H9 (cell line): ENCODE measurements around the gene ARID1B. TPM values are rescaled to one million over a fixed set of nuclear protein-coding genes. Genes with fewer than 3 reads are reported as not detected.

Experiments used
- DNase-seq: peaks from one replicate; pipeline ENCODE4 v3.0.0-alpha.2; 2017
- H2AFZ ChIP-seq: one replicate; pipeline ENCODE4 v1.6.1; 2013; ENCODE audit warnings: mild to moderate bottlenecking, low read length, control low read depth, moderate library complexity
- H2AK5ac ChIP-seq: 2 replicates; pipeline ENCODE4 v1.6.1; 2013; ENCODE audit warnings: low read length, control low read depth, mixed read lengths; ENCODE audit not compliant: insufficient read length
- H2BK120ac ChIP-seq: one replicate; pipeline ENCODE4 v1.6.1; 2013; ENCODE audit warnings: low read depth, mild to moderate bottlenecking, low read length, control low read depth, inconsistent platforms; ENCODE audit not compliant: poor library complexity, severe bottlenecking
- H2BK12ac ChIP-seq: 2 replicates; pipeline ENCODE4 v1.6.1; 2013; ENCODE audit warnings: low read length, control low read depth, mixed read lengths, low read depth; ENCODE audit not compliant: insufficient read length
- H2BK15ac ChIP-seq: 2 replicates; pipeline ENCODE4 v1.6.1; 2013; ENCODE audit warnings: low read depth, low read length, control low read depth
- H2BK20ac ChIP-seq: one replicate; pipeline ENCODE4 v1.6.1; 2013; ENCODE audit warnings: low read depth, mild to moderate bottlenecking, low read length, control low read depth, inconsistent platforms; ENCODE audit not compliant: poor library complexity, severe bottlenecking
- H2BK5ac ChIP-seq: 2 replicates; pipeline ENCODE4 v1.6.1; 2013; ENCODE audit warnings: low read length, control low read depth, mixed read lengths; ENCODE audit not compliant: insufficient read length
- H3K14ac ChIP-seq: 2 replicates; pipeline ENCODE4 v1.6.1; 2013; ENCODE audit warnings: low read length, control low read depth; ENCODE audit not compliant: insufficient read depth
- H3K18ac ChIP-seq: 2 replicates; pipeline ENCODE4 v1.6.1; 2013; ENCODE audit warnings: low read depth, mild to moderate bottlenecking, mixed read lengths, low read length, control low read depth; ENCODE audit not compliant: insufficient read length
- H3K23ac ChIP-seq: 2 replicates; pipeline ENCODE4 v1.6.1; 2013; ENCODE audit warnings: low read length, control low read depth, mixed read lengths, low read depth; ENCODE audit not compliant: insufficient read length
- H3K23me2 ChIP-seq: 2 replicates; pipeline ENCODE4 v1.6.1; 2013; ENCODE audit warnings: low read depth, mild to moderate bottlenecking, mixed read lengths, low read length, control low read depth; ENCODE audit not compliant: insufficient read length, poor library complexity, severe bottlenecking
- H3K27ac ChIP-seq: 2 replicates; pipeline ENCODE4 v1.5.1; 2013; ENCODE audit warnings: low read length, control low read depth, mixed read lengths, low read depth; ENCODE audit not compliant: insufficient read length
- H3K27me3 ChIP-seq: 2 replicates; pipeline ENCODE4 v1.6.1; 2013; ENCODE audit warnings: low read length, control low read depth, inconsistent platforms; ENCODE audit not compliant: insufficient read depth
- H3K4ac ChIP-seq: 2 replicates; pipeline ENCODE4 v1.6.1; 2013; ENCODE audit warnings: low read depth, mild to moderate bottlenecking, control low read depth, inconsistent platforms, low read length, moderate library complexity
- H3K4me1 ChIP-seq: 2 replicates; pipeline ENCODE4 v1.6.1; 2013; ENCODE audit warnings: low read length, control low read depth, inconsistent platforms; ENCODE audit not compliant: insufficient read depth
- H3K4me2 ChIP-seq: 2 replicates; pipeline ENCODE4 v1.6.1; 2013; ENCODE audit warnings: low read length, control low read depth, mixed read lengths; ENCODE audit not compliant: insufficient read length, insufficient read depth
- H3K56ac ChIP-seq: 2 replicates; pipeline ENCODE4 v1.6.1; 2013; ENCODE audit warnings: low read depth, mild to moderate bottlenecking, mixed read lengths, low read length, control low read depth; ENCODE audit not compliant: insufficient read length
- H3K79me1 ChIP-seq: 2 replicates; pipeline ENCODE4 v1.6.1; 2013; ENCODE audit warnings: low read depth, mild to moderate bottlenecking, moderate library complexity, low read length, control low read depth, inconsistent platforms; ENCODE audit not compliant: insufficient read depth, poor library complexity, severe bottlenecking
- H3K79me2 ChIP-seq: 2 replicates; pipeline ENCODE4 v1.6.1; 2013; ENCODE audit warnings: low read length, control low read depth, inconsistent platforms; ENCODE audit not compliant: insufficient read depth
- H3K9ac ChIP-seq: 2 replicates; pipeline ENCODE4 v1.6.1; 2013; ENCODE audit warnings: low read length, control low read depth, mixed read lengths; ENCODE audit not compliant: insufficient read length; ENCODE audit errors: extremely low read depth
- H3K9me3 ChIP-seq: one replicate; pipeline ENCODE4 v1.6.1; 2013; ENCODE audit warnings: low read depth, low read length, inconsistent platforms; ENCODE audit not compliant: control insufficient read depth
- H3T11ph ChIP-seq: one replicate; pipeline ENCODE4 v1.6.1; 2013; ENCODE audit warnings: mild to moderate bottlenecking, low read length, control low read depth, inconsistent platforms
- H4K20me1 ChIP-seq: one replicate; pipeline ENCODE4 v1.6.1; 2013; ENCODE audit not compliant: control insufficient read depth, insufficient read length, insufficient read depth
- H4K5ac ChIP-seq: 2 replicates; pipeline ENCODE4 v1.6.1; 2013; ENCODE audit warnings: low read depth, mild to moderate bottlenecking, mixed read lengths, low read length, control low read depth; ENCODE audit not compliant: insufficient read length
- H4K8ac ChIP-seq: replicated peaks from 2 replicates; pipeline ENCODE4 v1.6.1; 2013; ENCODE audit warnings: low read length, control low read depth, mixed read lengths, low read depth; ENCODE audit not compliant: insufficient read length
- H4K91ac ChIP-seq: 2 replicates; pipeline ENCODE4 v1.6.1; 2013; ENCODE audit warnings: low read depth, mild to moderate bottlenecking, moderate library complexity, mixed read lengths, low read length, control low read depth; ENCODE audit not compliant: insufficient read length
- H3K27ac Mint-ChIP-seq, 3 experiments: 2 replicates in 2 of 3; 3 replicates in 1 of 3; pipeline ENCODE4 v1.8.0; 2020 to 2021; ENCODE audit warnings: mixed read lengths in 3 of 3, mild to moderate bottlenecking in 1 of 3, moderate library complexity in 1 of 3
- H3K27me3 Mint-ChIP-seq: 2 replicates; pipeline ENCODE4 v1.8.0; 2021; ENCODE audit warnings: low read depth, mild to moderate bottlenecking, moderate library complexity, mixed read lengths
- H3K36me3 Mint-ChIP-seq, 3 experiments: 2 replicates in 2 of 3; 3 replicates in 1 of 3; pipeline ENCODE4 v1.8.0; 2020 to 2021; ENCODE audit warnings: low read depth in 3 of 3, mixed read lengths in 3 of 3; ENCODE audit not compliant: insufficient read depth in 1 of 3
- H3K4me1 Mint-ChIP-seq, 2 experiments: 2 replicates each; pipeline ENCODE4 v1.8.0; 2020; ENCODE audit warnings: mixed read lengths in 2 of 2
- H3K4me3 Mint-ChIP-seq, 2 experiments: 2 replicates in 1 of 2; 3 replicates in 1 of 2; pipeline ENCODE4 v1.8.0; 2020 to 2021; ENCODE audit warnings: mild to moderate bottlenecking in 2 of 2, mixed read lengths in 2 of 2, moderate library complexity in 1 of 2
- H3K9me3 Mint-ChIP-seq, 2 experiments: 2 replicates in 1 of 2; 3 replicates in 1 of 2; pipeline ENCODE4 v1.8.0; 2020; ENCODE audit warnings: mild to moderate bottlenecking in 2 of 2, mixed read lengths in 2 of 2, moderate library complexity in 1 of 2
- CTCF ChIP-seq: fragments of 200-600 bp; sonication (generic); conservative IDR thresholded peaks from 3 replicates; pipeline ENCODE4 v1.8.0; 2021; ENCODE audit warnings: antibody characterized with exemption, mild to moderate bottlenecking
- WGBS: extraction: QIAGEN DNeasy Blood & Tissue Kit; methylation state at CpG from one replicate; pipeline ENCODE4 v1.1.7; 2013; ENCODE audit warnings: missing lambda C conversion rate, low lambda C conversion rate, mixed read lengths; ENCODE audit not compliant: insufficient read length; ENCODE audit errors: extremely low coverage; 5-methylcytosine and 5-hydroxymethylcytosine counted together
- total RNA-seq: library from RNA; stranded (reverse); gene quantifications from 2 replicates; pipeline ENCODE4 v1.2.1, GENCODE V29; 2021

The ARID1B gene
- total RNA-seq, 1 experiment from 2014 or later: 88.2 TPM

GRCh38 chr6:156747715-156748114, 29.5 kb upstream of the ARID1B start:
- no peak overlapping the region for H3T11ph ChIP-seq
- no peak overlapping the region for H2AK5ac ChIP-seq
- Mint-ChIP-seq H3K9me3 (no peaks in the 10 kb centered on the region), H3K27me3 (no peaks in the 10 kb centered on the region), H3K36me3 (no peaks in the 10 kb centered on the region), H3K4me1 (peaks cover 13 to 20% of the 10 kb centered on the region in 2 experiments), H3K27ac (0 out of 7 replicates have a peak overlapping the region, but pooled peaks of 1 of the 3 experiments have one; percentile 58), H3K4me3 (no peak overlapping the region)
- H3K4me1 ChIP-seq: 0 out of 2 replicates have a peak, but pooled peaks cover 3% of the 10 kb centered on the region
- H4K91ac ChIP-seq: no peak overlapping the region
- no peak overlapping the region for H2BK20ac ChIP-seq
- no peak overlapping the region for H3K27ac ChIP-seq
- no peaks in the 10 kb centered on the region for H3K23me2 ChIP-seq
- no peak overlapping the region for H2BK12ac ChIP-seq
- H4K20me1 ChIP-seq: no peaks in the 10 kb centered on the region
- no peaks in the 10 kb centered on the region for H3K79me2 ChIP-seq
- no peaks in the 10 kb centered on the region for H3K79me1 ChIP-seq
- H3K23ac ChIP-seq: no peak overlapping the region
- H2BK120ac ChIP-seq: no peak overlapping the region
- H4K5ac ChIP-seq: no peak overlapping the region
- no peak for DNase-seq
- WGBS: no CpG with 5 or more reads among the region's 3 CpGs
- H2BK5ac ChIP-seq: no peak overlapping the region
- H4K8ac ChIP-seq: no peak overlapping the region
- no peak overlapping the region for H3K4me2 ChIP-seq
- TF ChIP-seq CTCF: no peak
- no peak overlapping the region for H3K9ac ChIP-seq
- no peak overlapping the region for H3K56ac ChIP-seq
- no peak overlapping the region for H3K18ac ChIP-seq
- no peaks in the 10 kb centered on the region for H3K27me3 ChIP-seq
- H3K4ac ChIP-seq: no peak overlapping the region
- no peak overlapping the region for H2AFZ ChIP-seq
- H2BK15ac ChIP-seq: no peak overlapping the region
- H3K9me3 ChIP-seq: no peaks in the 10 kb centered on the region
- H3K14ac ChIP-seq: no peak overlapping the region
